ENCODE results near the gene TMPRSS4. TPM values are rescaled to one million over a fixed set of nuclear protein-coding genes. Genes with fewer than 3 reads are reported as not detected.

The TMPRSS4 gene
- total and polyA plus RNA-seq, 2 of the 4 experiments (the other 2 are of a cell fraction), result not detected

DNA sequence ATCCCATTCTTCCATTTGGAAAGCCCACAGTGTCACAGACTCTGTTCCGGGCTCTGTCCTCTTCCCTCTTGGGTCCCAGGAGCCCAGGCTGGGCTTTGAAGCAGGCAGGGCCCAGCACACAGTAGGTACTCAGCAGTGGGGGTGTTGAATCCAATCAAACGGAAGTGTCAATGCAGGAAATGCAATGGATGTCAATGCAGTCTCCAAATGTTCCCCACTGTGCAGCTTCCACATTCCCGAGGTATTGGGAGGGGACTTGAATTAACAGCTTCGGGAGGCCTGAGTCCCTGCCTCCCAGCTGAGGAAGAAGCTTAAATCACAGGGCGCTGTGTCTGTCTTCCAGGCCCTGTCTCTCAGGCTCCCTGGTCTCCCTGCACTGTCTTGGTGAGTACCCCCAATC is 31.6 kb downstream of the TMPRSS4 start:
- Histone ChIP-seq H3K23ac (ENCODE audit: low read depth, low read length) (no peak overlapping the region), H3K27ac (ENCODE audit: insufficient read depth, low read length) (no peak overlapping the region), H2BK15ac (ENCODE audit: low read depth, low read length) (no peak overlapping the region), H2AFZ (replicated peaks; ENCODE audit: low read length, poor library complexity) (no peak overlapping the region), H3K79me1 (ENCODE audit: low read depth in 1 of 2, low read length in 2 of 2) (no peaks in the 10 kb centered on the region), H3K4ac (ENCODE audit: low read depth, low read length) (no peak overlapping the region), H2BK20ac (ENCODE audit: low read depth, low read length) (no peak overlapping the region), H4K91ac (ENCODE audit: insufficient read depth, low read depth, low read length) (no peak overlapping the region), H3K14ac (replicated peaks; ENCODE audit: low read depth, low read length) (no peak overlapping the region), H3K9me3 (ENCODE audit: control insufficient read depth, insufficient read depth, low read length) (no peaks in the 10 kb centered on the region), H3K9me1 (ENCODE audit: insufficient read depth, low read length) (no peaks in the 10 kb centered on the region), H3K4me2 (ENCODE audit: low read depth, low read length) (no peak overlapping the region), H2AK5ac (ENCODE audit: low read depth, low read length) (no peak overlapping the region), H4K5ac (ENCODE audit: low read depth, low read length) (no peak overlapping the region), H3K27me3 (ENCODE audit: control insufficient read depth, insufficient read depth, low read length) (no peaks in the 10 kb centered on the region), H2BK5ac (ENCODE audit: low read depth, low read length, poor library complexity, severe bottlenecking) (no peak overlapping the region), H3K4me3 (ENCODE audit: insufficient read depth, low read depth, low read length) (no peak overlapping the region), H3K9ac (ENCODE audit: low read depth, low read length) (no peak overlapping the region), H4K20me1 (ENCODE audit: insufficient read depth, low read length) (no peaks in the 10 kb centered on the region), H3K18ac (ENCODE audit: low read depth, low read length) (no peak overlapping the region), H4K8ac (ENCODE audit: low read depth in 2 of 2, low read length in 2 of 2) (no peak overlapping the region), H3K36me3 (ENCODE audit: control insufficient read depth, insufficient read depth, low read length) (no peaks in the 10 kb centered on the region), H3K4me1 (ENCODE audit: control insufficient read depth, insufficient read depth, low read length) (no peaks in the 10 kb centered on the region), H3K56ac (ENCODE audit: extremely low read depth, insufficient read depth, low read length) (no peak overlapping the region), H2BK120ac (ENCODE audit: low read depth, low read length) (no peak overlapping the region), H2AK9ac (replicated peaks; ENCODE audit: low read depth, low read length, poor library complexity) (no peak overlapping the region)
- dilution Hi-C loops (cut with HindIII; ENCODE audit: low sequenced_read_pairs, unreplicated experiment), result no loop called here
- ATAC-seq (ENCODE audit: low read depth) (no peak), DNase-seq (no peak)
- in situ Hi-C loops (cut with MboI; ENCODE audit: low sequenced_read_pairs), result no loop called here
- ChIA-PET CTCF (no interaction called here), POLR2A (ENCODE audit: unreplicated experiment) (no interaction called here)
- no TSS peak for BruUV-seq (replicated peaks)
- 51% methylated on average over 2 of the region's 5 CpGs; no CpG with 5 or more reads in 1 of the 2 experiments for WGBS, 2 experiments (ENCODE audit: extremely low coverage in 2 of 2, insufficient read length in 1 of 2)
- intact Hi-C loops (cut with micrococcal nuclease), result no loop called here
- TF ChIP-seq MAFK (IDR thresholded peaks at IDR 0.05; ENCODE audit: low read depth, low read length), result no peak
- no peak for TF ChIP-seq CHD1 (IDR thresholded peaks at IDR 0.05; ENCODE audit: low read depth, low read length)
- no peak for TF ChIP-seq SMC3 (IDR thresholded peaks at IDR 0.05; ENCODE audit: low read depth, low read length)
- TF ChIP-seq CEBPB (IDR thresholded peaks at IDR 0.05; ENCODE audit: low read depth, low read length), result no peak
- TF ChIP-seq RAD21 (IDR thresholded peaks at IDR 0.05; ENCODE audit: low read length), result no peak
- TF ChIP-seq, protein P1, sequence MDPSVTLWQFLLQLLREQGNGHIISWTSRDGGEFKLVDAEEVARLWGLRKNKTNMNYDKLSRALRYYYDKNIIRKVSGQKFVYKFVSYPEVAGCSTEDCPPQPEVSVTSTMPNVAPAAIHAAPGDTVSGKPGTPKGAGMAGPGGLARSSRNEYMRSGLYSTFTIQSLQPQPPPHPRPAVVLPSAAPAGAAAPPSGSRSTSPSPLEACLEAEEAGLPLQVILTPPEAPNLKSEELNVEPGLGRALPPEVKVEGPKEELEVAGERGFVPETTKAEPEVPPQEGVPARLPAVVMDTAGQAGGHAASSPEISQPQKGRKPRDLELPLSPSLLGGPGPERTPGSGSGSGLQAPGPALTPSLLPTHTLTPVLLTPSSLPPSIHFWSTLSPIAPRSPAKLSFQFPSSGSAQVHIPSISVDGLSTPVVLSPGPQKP (IDR thresholded peaks at IDR 0.05; ENCODE audit: borderline replicate concordance, low read depth, low read length), result no peak
- no peak for TF ChIP-seq MAZ (IDR thresholded peaks at IDR 0.05; ENCODE audit: borderline replicate concordance, low read depth, low read length)
- no peak for TF ChIP-seq POLR2A (IDR thresholded peaks at IDR 0.05; ENCODE audit: low read depth, low read length)
- TF ChIP-seq RCOR1 (IDR thresholded peaks at IDR 0.05; ENCODE audit: insufficient replicate concordance, low read length), result no peak
- no peak for TF ChIP-seq NFE2L2 (IDR thresholded peaks at IDR 0.05; ENCODE audit: low read depth, low read length)
- TF ChIP-seq, protein P2, sequence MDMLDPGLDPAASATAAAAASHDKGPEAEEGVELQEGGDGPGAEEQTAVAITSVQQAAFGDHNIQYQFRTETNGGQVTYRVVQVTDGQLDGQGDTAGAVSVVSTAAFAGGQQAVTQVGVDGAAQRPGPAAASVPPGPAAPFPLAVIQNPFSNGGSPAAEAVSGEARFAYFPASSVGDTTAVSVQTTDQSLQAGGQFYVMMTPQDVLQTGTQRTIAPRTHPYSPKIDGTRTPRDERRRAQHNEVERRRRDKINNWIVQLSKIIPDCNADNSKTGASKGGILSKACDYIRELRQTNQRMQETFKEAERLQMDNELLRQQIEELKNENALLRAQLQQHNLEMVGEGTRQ (IDR thresholded peaks at IDR 0.05; ENCODE audit: low read depth, low read length), result no peak
- TF ChIP-seq, protein P3, sequence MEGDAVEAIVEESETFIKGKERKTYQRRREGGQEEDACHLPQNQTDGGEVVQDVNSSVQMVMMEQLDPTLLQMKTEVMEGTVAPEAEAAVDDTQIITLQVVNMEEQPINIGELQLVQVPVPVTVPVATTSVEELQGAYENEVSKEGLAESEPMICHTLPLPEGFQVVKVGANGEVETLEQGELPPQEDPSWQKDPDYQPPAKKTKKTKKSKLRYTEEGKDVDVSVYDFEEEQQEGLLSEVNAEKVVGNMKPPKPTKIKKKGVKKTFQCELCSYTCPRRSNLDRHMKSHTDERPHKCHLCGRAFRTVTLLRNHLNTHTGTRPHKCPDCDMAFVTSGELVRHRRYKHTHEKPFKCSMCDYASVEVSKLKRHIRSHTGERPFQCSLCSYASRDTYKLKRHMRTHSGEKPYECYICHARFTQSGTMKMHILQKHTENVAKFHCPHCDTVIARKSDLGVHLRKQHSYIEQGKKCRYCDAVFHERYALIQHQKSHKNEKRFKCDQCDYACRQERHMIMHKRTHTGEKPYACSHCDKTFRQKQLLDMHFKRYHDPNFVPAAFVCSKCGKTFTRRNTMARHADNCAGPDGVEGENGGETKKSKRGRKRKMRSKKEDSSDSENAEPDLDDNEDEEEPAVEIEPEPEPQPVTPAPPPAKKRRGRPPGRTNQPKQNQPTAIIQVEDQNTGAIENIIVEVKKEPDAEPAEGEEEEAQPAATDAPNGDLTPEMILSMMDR (conservative IDR thresholded peaks at IDR 0.05; ENCODE audit: low read depth, low read length), result no peak
- TF ChIP-seq MXI1 (IDR thresholded peaks at IDR 0.05; ENCODE audit: borderline replicate concordance, low read depth, low read length), result no peak

Measured in IMR-90 (cell line).